Hepatocyte (in vitro differentiated cells): ENCODE data around the gene PGGT1B. TPM values are rescaled to one million over a fixed set of nuclear protein-coding genes. Genes with fewer than 3 reads are reported as not detected.

Source experiments
- DNase-seq: peaks from one replicate; pipeline ENCODE4 v3.0.0-alpha.2; 2016; ENCODE audit warnings: low spot score
- H2AFZ ChIP-seq: fragments of 200-600 bp; sonication (generic); 2 replicates; pipeline ENCODE4 v1.6.0; 2016; ENCODE audit warnings: antibody characterized with exemption, mild to moderate bottlenecking
- H3K27ac ChIP-seq: fragments of 200-600 bp; sonication (generic); 2 replicates; pipeline ENCODE4 v1.5.1; 2016; ENCODE audit warnings: mild to moderate bottlenecking
- H3K27me3 ChIP-seq: fragments of 200-600 bp; sonication (generic); 2 replicates; pipeline ENCODE4 v1.6.1; 2016
- H3K36me3 ChIP-seq: fragments of 200-600 bp; sonication (generic); replicated peaks from 2 replicates; pipeline ENCODE4 v1.5.1; 2016; ENCODE audit warnings: low read depth; ENCODE audit not compliant: insufficient read depth
- H3K4me1 ChIP-seq: fragments of 200-600 bp; sonication (generic); 2 replicates; pipeline ENCODE4 v1.5.1; 2016; ENCODE audit warnings: mild to moderate bottlenecking, moderate library complexity; ENCODE audit not compliant: insufficient read depth
- H3K4me2 ChIP-seq: fragments of 200-600 bp; sonication (generic); 2 replicates; pipeline ENCODE4 v1.6.0; 2016
- H3K4me3 ChIP-seq: fragments of 200-600 bp; sonication (generic); 2 replicates; pipeline ENCODE4 v1.5.1; 2016; ENCODE audit warnings: mild to moderate bottlenecking
- H3K79me2 ChIP-seq: fragments of 200-600 bp; sonication (generic); 2 replicates; pipeline ENCODE4 v1.6.0; 2017; ENCODE audit warnings: mild to moderate bottlenecking
- H3K9me2 ChIP-seq: fragments of 200-600 bp; sonication (generic); replicated peaks from 2 replicates; pipeline ENCODE4 v1.6.0; 2017; ENCODE audit warnings: mild to moderate bottlenecking; ENCODE audit not compliant: insufficient read depth
- H3K9me3 ChIP-seq: fragments of 200-600 bp; sonication (generic); 2 replicates; pipeline ENCODE4 v1.5.1; 2016; ENCODE audit warnings: low read depth, mild to moderate bottlenecking
- H4K20me1 ChIP-seq: fragments of 200-600 bp; sonication (generic); 2 replicates; pipeline ENCODE4 v1.6.0; 2016; ENCODE audit warnings: mild to moderate bottlenecking; ENCODE audit not compliant: insufficient read depth, poor library complexity, severe bottlenecking
- EZH2phosphoT487 ChIP-seq: fragments of 200-600 bp; sonication (generic); IDR thresholded peaks from one replicate; pipeline ENCODE4 v1.6.1; 2018; ENCODE audit warnings: antibody characterized with exemption, mild to moderate bottlenecking, low read depth, moderate library complexity; ENCODE audit not compliant: unreplicated experiment, severe bottlenecking
- WGBS: methylation state at CpG from one replicate; pipeline ENCODE4 v1.1.6; 2016; ENCODE audit warnings: low lambda C conversion rate; ENCODE audit errors: missing lambda C conversion rate; 5-methylcytosine and 5-hydroxymethylcytosine counted together
- polyA plus RNA-seq: library from polyadenylated mRNA; unstranded; fragments of >200 nt; fragmentation: Nextera tagmentation; extraction: Ambion mirVana; gene quantifications from 2 replicates; pipeline ENCODE4 v1.2.1, GENCODE V29; 2016
- small RNA-seq: library from RNA; depleted of rRNA; stranded (forward); fragments of <200 nt; gene quantifications from one replicate; pipeline ENCODE3, GENCODE V24; 2014
- total RNA-seq: library from RNA; depleted of rRNA; stranded (reverse); fragments of >200 nt; gene quantifications from 2 replicates; pipeline ENCODE4 v1.2.3, GENCODE V29; 2014

PGGT1B gene
- total and polyA plus RNA-seq, 2 experiments from 2014 or later: 4.3 to 14.1 TPM

- H4K20me1 ChIP-seq: no peaks in the 10 kb centered on the region
- 92% methylated on average over 3 of the region's 3 CpGs for WGBS
- H3K4me1 ChIP-seq: no peaks in the 10 kb centered on the region
- H3K27ac ChIP-seq: no peak overlapping the region
- H3K27me3 ChIP-seq: no peaks in the 10 kb centered on the region
- no peak overlapping the region for H3K4me3 ChIP-seq
- H3K9me3 ChIP-seq: no peaks in the 10 kb centered on the region
- H3K36me3 ChIP-seq: no peaks in the 10 kb centered on the region
- no peak overlapping the region for H2AFZ ChIP-seq
- H3K79me2 ChIP-seq: no peaks in the 10 kb centered on the region
- TF ChIP-seq EZH2phosphoT487: no peak
- H3K9me2 ChIP-seq: no peaks in the 10 kb centered on the region
- no peak overlapping the region for H3K4me2 ChIP-seq
- DNase-seq: no peak
Observed at GRCh38 chr5:115160975-115161475, 101.7 kb downstream of the PGGT1B start.

Small RNA genes lying within 50 kb of the gene (small RNA-seq; reads per million reads assigned to genes)
- gene HMGN1P15: not detected

Other genes with a start within 250 kb of the PGGT1B start
- gene TRIM36, start 93.0 kb downstream of the PGGT1B start, total RNA-seq: 3.1 and 5.2 TPM in 2 replicates
- gene TRIM36, start 93.0 kb downstream of the PGGT1B start, polyA plus RNA-seq: 1.3 and 2.0 TPM in 2 replicates
- gene CCDC112, start 33.8 kb upstream of the PGGT1B start, total RNA-seq: 3.7 and 4.1 TPM in 2 replicates
- 4.2 TPM in 2 replicates for gene CCDC112, start 33.8 kb upstream of the PGGT1B start, polyA plus RNA-seq